Ascending aorta (tissue), 2 donors: ENCODE data around the gene HDAC10. TPM values are rescaled to one million over a fixed set of nuclear protein-coding genes. Genes with fewer than 3 reads are reported as not detected.

ENCODE experiments used
- DNase-seq, 2 donors: peaks; one replicate each; pipeline ENCODE4 v3.0.0-alpha.2; 2019; ENCODE audit warnings: low spot score in 2 of 2
- H3K27ac ChIP-seq, 2 donors: fragments of 200-600 bp; sonication (generic); one replicate each; pipeline ENCODE4 v1.5.1; 2016 to 2017; ENCODE audit warnings: mild to moderate bottlenecking in 1 of 2
- H3K27me3 ChIP-seq: fragments of 200-600 bp; sonication (generic); one replicate; pipeline ENCODE4 v1.5.1; 2017
- H3K36me3 ChIP-seq, 2 donors: fragments of 200-600 bp; sonication (generic); one replicate each; pipeline ENCODE4 v1.5.1; 2016
- H3K4me1 ChIP-seq, 2 donors: fragments of 200-600 bp; sonication (generic); one replicate each; pipeline ENCODE4 v1.5.1; 2016 to 2017; ENCODE audit warnings: mild to moderate bottlenecking in 1 of 2
- H3K4me3 ChIP-seq, 2 donors: fragments of 200-600 bp; sonication (generic); one replicate each; pipeline ENCODE4 v1.5.1; 2016 to 2017; ENCODE audit warnings: mild to moderate bottlenecking in 1 of 2
- H3K9me3 ChIP-seq, 2 donors: fragments of 200-600 bp; sonication (generic); one replicate each; pipeline ENCODE4 v1.5.1; 2016
- CTCF ChIP-seq, 3 experiments: fragments of 200-600 bp in 2 of 3; fragments of 450-650 bp in 1 of 3; sonication (generic) in 2 of 3; IDR thresholded peaks; one replicate each; pipeline ENCODE4 v1.5.1; 2016 to 2019; ENCODE audit warnings: antibody characterized with exemption in 3 of 3, mild to moderate bottlenecking in 1 of 3, moderate library complexity in 1 of 3
- intact Hi-C: fragments of 100-400 bp; cut with DNase I; formaldehyde crosslinking; loops from one replicate; pipeline ENCODE4 v1.15.1; 2023
- total RNA-seq: library from RNA; depleted of rRNA; stranded (reverse); fragments of >200 nt; gene quantifications from one replicate; pipeline ENCODE4 v1.1.0, GENCODE V29; 2016

The HDAC10 gene
- total RNA-seq, 1 donor from 2014 or later: 73.2 TPM

- H3K27me3 ChIP-seq: no peaks in the 10 kb centered on the region
- H3K27ac ChIP-seq: no peak overlapping the region
- no peaks in the 10 kb centered on the region for H3K9me3 ChIP-seq
- TF ChIP-seq CTCF (IDR thresholded peaks at IDR 0.05): no peak
- H3K4me1 ChIP-seq: no peaks in the 10 kb centered on the region
- DNase-seq: no peak
- intact Hi-C loops: no loop called here
- H3K36me3 ChIP-seq: peaks cover 93 to 95% of the 10 kb centered on the region in 2 donors
- no peak overlapping the region for H3K4me3 ChIP-seq
Measured at GRCh38 chr22:50281957-50282356, 30.9 kb upstream of the HDAC10 start.

- Histone ChIP-seq H3K27me3 (no peaks in the 10 kb centered on the region), H3K4me1 (no peaks in the 10 kb centered on the region), H3K27ac (no peak overlapping the region), H3K9me3 (no peaks in the 10 kb centered on the region), H3K36me3 (peaks cover 93 to 95% of the 10 kb centered on the region in 2 donors), H3K4me3 (no peak overlapping the region)
- TF ChIP-seq CTCF (IDR thresholded peaks at IDR 0.05): no peak
- intact Hi-C loops: no loop called here
- DNase-seq: no peak
Measured at GRCh38 chr22:50281384-50281760, 30.3 kb upstream of the HDAC10 start.

- Histone ChIP-seq H3K27ac (no peak overlapping the region), H3K36me3 (peaks cover 93 to 95% of the 10 kb centered on the region in 2 donors), H3K27me3 (no peaks in the 10 kb centered on the region), H3K4me1 (no peaks in the 10 kb centered on the region), H3K4me3 (no peak overlapping the region), H3K9me3 (no peaks in the 10 kb centered on the region)
- TF ChIP-seq CTCF (IDR thresholded peaks at IDR 0.05): no peak
- DNase-seq: no peak
- intact Hi-C loops: no loop called here
Measured at GRCh38 chr22:50280708-50281383, 29.8 kb upstream of the HDAC10 start.

- Histone ChIP-seq H3K36me3 (peaks cover 96 to 99% of the 10 kb centered on the region in 2 donors), H3K9me3 (no peaks in the 10 kb centered on the region), H3K4me1 (no peaks in the 10 kb centered on the region), H3K27ac (no peak overlapping the region), H3K27me3 (no peaks in the 10 kb centered on the region), H3K4me3 (no peak overlapping the region)
- no peak for TF ChIP-seq CTCF (IDR thresholded peaks at IDR 0.05)
- intact Hi-C loops: no loop called here
- no peak for DNase-seq
Measured at GRCh38 chr22:50280022-50280707, 29.1 kb upstream of the HDAC10 start.

- no peaks in the 10 kb centered on the region for H3K9me3 ChIP-seq
- intact Hi-C loops: no loop called here
- no peaks in the 10 kb centered on the region for H3K27me3 ChIP-seq
- no peak for TF ChIP-seq CTCF (IDR thresholded peaks at IDR 0.05)
- H3K4me1 ChIP-seq: no peaks in the 10 kb centered on the region
- peaks cover 92 to 93% of the 10 kb centered on the region in 2 donors for H3K36me3 ChIP-seq
- no peak overlapping the region for H3K4me3 ChIP-seq
- no peak for DNase-seq
- H3K27ac ChIP-seq: no peak overlapping the region
Measured at GRCh38 chr22:50278956-50279619, 28.0 kb upstream of the HDAC10 start.
